Osteoblast (primary cell): ENCODE measurements around the gene PRR5L. TPM values are rescaled to one million over a fixed set of nuclear protein-coding genes. Genes with fewer than 3 reads are reported as not detected.

Experiments used
- DNase-seq: peaks from one replicate; pipeline ENCODE4 v3.0.0; 2011; ENCODE audit warnings: low spot score, mixed read lengths; ENCODE audit not compliant: insufficient read length; ENCODE audit errors: missing footprints
- H2AFZ ChIP-seq: 2 replicates; pipeline ENCODE4 v1.6.0; 2011; ENCODE audit warnings: mild to moderate bottlenecking, low read length
- H3K27ac ChIP-seq: 2 replicates; pipeline ENCODE4 v1.5.1; 2011; ENCODE audit warnings: mild to moderate bottlenecking, low read depth, low read length, moderate library complexity
- H3K27me3 ChIP-seq: 2 replicates; pipeline ENCODE4 v1.6.0; 2012; ENCODE audit warnings: mild to moderate bottlenecking, control low read depth, inconsistent platforms, low read length, moderate library complexity; ENCODE audit not compliant: insufficient read depth
- H3K36me3 ChIP-seq: 2 replicates; pipeline ENCODE4 v1.5.1; 2011; ENCODE audit warnings: mild to moderate bottlenecking, low read length, control low read depth, moderate library complexity; ENCODE audit not compliant: insufficient read depth
- H3K4me1 ChIP-seq: 2 replicates; pipeline ENCODE4 v1.5.1; 2011; ENCODE audit warnings: mild to moderate bottlenecking, low read length, control low read depth, moderate library complexity; ENCODE audit not compliant: insufficient read depth
- H3K4me2 ChIP-seq: 2 replicates; pipeline ENCODE4 v1.6.0; 2011; ENCODE audit warnings: mild to moderate bottlenecking, low read length; ENCODE audit not compliant: insufficient read depth
- H3K4me3 ChIP-seq: fragments of 200-600 bp; sonication (generic); 3 replicates; pipeline ENCODE4 v1.5.1; 2012; ENCODE audit warnings: mild to moderate bottlenecking, low read length, inconsistent platforms; ENCODE audit not compliant: insufficient read depth
- H3K79me2 ChIP-seq: 2 replicates; pipeline ENCODE4 v1.6.0; 2012; ENCODE audit warnings: mild to moderate bottlenecking, low read length, control low read depth, inconsistent platforms; ENCODE audit not compliant: insufficient read depth
- H3K9me3 ChIP-seq: 2 replicates; pipeline ENCODE4 v1.5.1; 2011; ENCODE audit warnings: low read depth, low read length, control low read depth
- H4K20me1 ChIP-seq: 2 replicates; pipeline ENCODE4 v1.6.0; 2012; ENCODE audit warnings: mild to moderate bottlenecking, low read length, control low read depth; ENCODE audit not compliant: insufficient read depth
- total RNA-seq: library from RNA; depleted of rRNA; stranded (reverse); fragments of >200 nt; gene quantifications from 2 replicates; pipeline ENCODE4 v1.2.3, GENCODE V29; 2012
- TF ChIP-seq, protein P1 (sequence below): IDR thresholded peaks from 2 replicates; pipeline ENCODE4 v1.5.1; 2011; ENCODE audit warnings: mild to moderate bottlenecking, low read depth, low read length, moderate library complexity; ENCODE audit errors: extremely low read depth

The PRR5L gene
- total RNA-seq, 1 donor = 9.8 TPM

DNA sequence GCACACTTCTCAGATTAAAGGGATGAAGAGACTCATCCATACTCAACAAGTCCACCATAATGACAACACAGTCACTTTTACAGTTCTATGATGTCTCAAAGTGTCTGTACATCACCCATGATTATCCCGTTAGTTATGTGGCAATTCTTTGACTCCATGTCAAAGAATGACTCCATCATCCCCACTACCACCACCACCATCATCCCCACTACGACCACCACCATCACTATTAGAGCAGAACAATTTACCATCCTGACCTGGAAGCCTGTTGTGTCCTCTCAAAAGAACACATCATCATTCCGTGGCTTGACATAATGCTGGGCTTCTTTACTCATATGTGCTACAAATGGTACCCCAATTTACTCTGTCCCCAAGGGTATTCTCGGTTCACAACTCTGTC is 13.7 kb downstream of the PRR5L start:
- no peak overlapping the region for H3K27ac ChIP-seq
- peaks cover 16% of the 10 kb centered on the region for H3K27me3 ChIP-seq
- no peaks in the 10 kb centered on the region for H4K20me1 ChIP-seq
- no peaks in the 10 kb centered on the region for H3K9me3 ChIP-seq
- H3K4me1 ChIP-seq = peaks cover 11% of the 10 kb centered on the region
- no peaks in the 10 kb centered on the region for H3K79me2 ChIP-seq
- TF ChIP-seq, protein P1, sequence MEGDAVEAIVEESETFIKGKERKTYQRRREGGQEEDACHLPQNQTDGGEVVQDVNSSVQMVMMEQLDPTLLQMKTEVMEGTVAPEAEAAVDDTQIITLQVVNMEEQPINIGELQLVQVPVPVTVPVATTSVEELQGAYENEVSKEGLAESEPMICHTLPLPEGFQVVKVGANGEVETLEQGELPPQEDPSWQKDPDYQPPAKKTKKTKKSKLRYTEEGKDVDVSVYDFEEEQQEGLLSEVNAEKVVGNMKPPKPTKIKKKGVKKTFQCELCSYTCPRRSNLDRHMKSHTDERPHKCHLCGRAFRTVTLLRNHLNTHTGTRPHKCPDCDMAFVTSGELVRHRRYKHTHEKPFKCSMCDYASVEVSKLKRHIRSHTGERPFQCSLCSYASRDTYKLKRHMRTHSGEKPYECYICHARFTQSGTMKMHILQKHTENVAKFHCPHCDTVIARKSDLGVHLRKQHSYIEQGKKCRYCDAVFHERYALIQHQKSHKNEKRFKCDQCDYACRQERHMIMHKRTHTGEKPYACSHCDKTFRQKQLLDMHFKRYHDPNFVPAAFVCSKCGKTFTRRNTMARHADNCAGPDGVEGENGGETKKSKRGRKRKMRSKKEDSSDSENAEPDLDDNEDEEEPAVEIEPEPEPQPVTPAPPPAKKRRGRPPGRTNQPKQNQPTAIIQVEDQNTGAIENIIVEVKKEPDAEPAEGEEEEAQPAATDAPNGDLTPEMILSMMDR = no peak
- no peaks in the 10 kb centered on the region for H3K36me3 ChIP-seq
- no peak for DNase-seq
- H3K4me2 ChIP-seq = no peak overlapping the region
- H3K4me3 ChIP-seq = no peak overlapping the region
- no peak overlapping the region for H2AFZ ChIP-seq

GRCh38 chr11:36311926-36312595 is 16.0 kb downstream of the PRR5L start:
- H3K79me2 ChIP-seq = no peaks in the 10 kb centered on the region

DNA sequence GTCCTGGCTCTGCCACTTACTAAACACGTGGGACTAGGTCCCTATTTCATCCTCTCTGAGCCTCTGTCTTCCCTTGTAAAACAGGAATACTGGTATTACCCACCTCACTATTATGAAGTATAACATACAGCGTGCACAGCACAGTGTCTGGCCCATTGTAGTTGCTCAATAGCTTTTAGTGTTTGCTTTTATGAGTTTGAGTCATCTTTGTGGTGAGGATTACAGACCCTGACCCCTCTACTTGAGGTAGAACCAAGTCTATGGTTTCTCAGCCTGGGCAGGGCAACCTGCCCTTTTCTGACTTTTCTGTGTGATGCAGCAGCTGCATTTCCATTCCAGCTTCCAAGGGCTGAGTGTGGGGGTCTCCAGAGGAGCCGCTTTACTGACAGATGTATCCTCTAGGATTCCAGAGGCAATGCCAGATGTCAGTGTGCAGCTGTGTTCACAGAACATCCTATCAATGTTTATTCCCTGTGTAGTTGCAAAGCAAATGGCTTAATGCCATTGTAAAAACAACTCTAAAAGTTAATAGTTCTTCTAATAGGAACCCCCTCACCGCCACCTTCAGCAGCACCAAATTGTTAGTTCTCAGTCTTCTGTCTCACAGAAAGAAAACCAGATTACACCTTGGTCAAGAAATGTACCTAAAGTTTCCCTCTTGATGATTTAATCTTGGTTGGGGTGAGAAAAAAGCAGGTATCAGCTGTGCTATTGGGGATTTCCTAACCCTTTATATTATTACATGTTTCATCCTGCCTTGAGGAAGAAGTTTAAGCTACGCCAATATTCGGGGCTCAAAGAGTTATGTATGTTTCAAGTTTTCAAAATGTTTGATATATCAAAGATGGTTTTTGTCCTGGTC is 16.8 kb downstream of the PRR5L start:
- H3K9me3 ChIP-seq = no peaks in the 10 kb centered on the region
- H3K36me3 ChIP-seq = no peaks in the 10 kb centered on the region
- H2AFZ ChIP-seq = no peak overlapping the region
- H3K4me2 ChIP-seq = peak overlapping the region; percentile 6
- no peaks in the 10 kb centered on the region for H3K79me2 ChIP-seq
- H3K4me1 ChIP-seq = peaks cover 11% of the 10 kb centered on the region
- no peaks in the 10 kb centered on the region for H4K20me1 ChIP-seq
- H3K27ac ChIP-seq = no peak overlapping the region
- TF ChIP-seq, protein P1 = no peak
- peaks cover 40% of the 10 kb centered on the region for H3K27me3 ChIP-seq
- DNase-seq = no peak
- no peak overlapping the region for H3K4me3 ChIP-seq

More at GRCh38 chr11:36311926-36312595, 16.0 kb downstream of the PRR5L start:
- no peaks in the 10 kb centered on the region for H3K9me3 ChIP-seq
- no peak overlapping the region for H3K4me3 ChIP-seq
- no peak for DNase-seq
- H4K20me1 ChIP-seq = no peaks in the 10 kb centered on the region
- TF ChIP-seq, protein P1 = no peak
- H3K27me3 ChIP-seq = peaks cover 34% of the 10 kb centered on the region
- no peak overlapping the region for H2AFZ ChIP-seq
- H3K4me2 ChIP-seq = peak overlapping the region; percentile 6
- no peak overlapping the region for H3K27ac ChIP-seq
- H3K4me1 ChIP-seq = peaks cover 11% of the 10 kb centered on the region
- no peaks in the 10 kb centered on the region for H3K36me3 ChIP-seq
